Trophoblast cell (in vitro differentiated cells and primary cell): ENCODE data around the gene AIFM2.

Experiments used
- DNase-seq, 2 donors: peaks; one replicate each; pipeline ENCODE4 v3.0.0-alpha.2; 2016
- H2AFZ ChIP-seq: 2 replicates; pipeline ENCODE4 v1.6.1; 2013; ENCODE audit warnings: low read length, moderate library complexity, mild to moderate bottlenecking; ENCODE audit not compliant: insufficient read depth, poor library complexity
- H2AK5ac ChIP-seq: 2 replicates; pipeline ENCODE4 v1.6.1; 2013; ENCODE audit warnings: mild to moderate bottlenecking, low read length
- H2BK120ac ChIP-seq: 2 replicates; pipeline ENCODE4 v1.6.1; 2013; ENCODE audit warnings: low read length, mild to moderate bottlenecking, moderate library complexity; ENCODE audit not compliant: insufficient read depth, poor library complexity
- H2BK12ac ChIP-seq: 2 replicates; pipeline ENCODE4 v1.6.1; 2013; ENCODE audit warnings: mild to moderate bottlenecking, low read length, moderate library complexity
- H2BK5ac ChIP-seq: 2 replicates; pipeline ENCODE4 v1.6.1; 2013; ENCODE audit warnings: low read length, low read depth, moderate library complexity, mild to moderate bottlenecking; ENCODE audit not compliant: poor library complexity
- H3K14ac ChIP-seq: 2 replicates; pipeline ENCODE4 v1.6.1; 2013; ENCODE audit warnings: mild to moderate bottlenecking, low read length
- H3K18ac ChIP-seq: 2 replicates; pipeline ENCODE4 v1.6.1; 2013; ENCODE audit warnings: mild to moderate bottlenecking, low read length
- H3K23ac ChIP-seq: 2 replicates; pipeline ENCODE4 v1.6.1; 2013; ENCODE audit warnings: low read length
- H3K27ac ChIP-seq: 2 replicates; pipeline ENCODE4 v1.5.1; 2013; ENCODE audit warnings: low read depth, mild to moderate bottlenecking, inconsistent platforms, low read length, moderate library complexity
- H3K27me3 ChIP-seq: 2 replicates; pipeline ENCODE4 v1.6.1; 2013; ENCODE audit warnings: inconsistent platforms, mild to moderate bottlenecking, low read length, moderate library complexity; ENCODE audit not compliant: insufficient read depth
- H3K36me3 ChIP-seq, 2 experiments: 1 replicate in 1 of 2; 2 replicates in 1 of 2; pipeline ENCODE4 v1.6.1; 2013; ENCODE audit warnings: low read length in 2 of 2, mild to moderate bottlenecking in 2 of 2, moderate library complexity in 1 of 2; ENCODE audit not compliant: insufficient read depth in 2 of 2, control insufficient read depth in 1 of 2
- H3K4ac ChIP-seq: 2 replicates; pipeline ENCODE4 v1.6.1; 2013; ENCODE audit warnings: low read depth, mild to moderate bottlenecking, low read length, moderate library complexity
- H3K4me1 ChIP-seq, 2 experiments: 1 replicate in 1 of 2; 2 replicates in 1 of 2; pipeline ENCODE4 v1.6.1; 2013; ENCODE audit warnings: low read length in 2 of 2, mild to moderate bottlenecking in 2 of 2, moderate library complexity in 1 of 2; ENCODE audit not compliant: insufficient read depth in 2 of 2, control insufficient read depth in 1 of 2
- H3K4me2 ChIP-seq: 2 replicates; pipeline ENCODE4 v1.6.1; 2013; ENCODE audit warnings: inconsistent platforms, mild to moderate bottlenecking, low read length, moderate library complexity
- H3K4me3 ChIP-seq: 2 replicates; pipeline ENCODE4 v1.5.1; 2013; ENCODE audit warnings: mild to moderate bottlenecking, low read depth, low read length, inconsistent platforms
- H3K79me1 ChIP-seq: one replicate; pipeline ENCODE4 v1.6.1; 2013; ENCODE audit warnings: low read length
- H3K79me2 ChIP-seq: 2 replicates; pipeline ENCODE4 v1.6.1; 2013; ENCODE audit warnings: low read length, mild to moderate bottlenecking; ENCODE audit not compliant: control insufficient read depth, insufficient read depth, poor library complexity
- H3K9ac ChIP-seq: 2 replicates; pipeline ENCODE4 v1.6.1; 2013; ENCODE audit warnings: mild to moderate bottlenecking, low read length
- H3K9me3 ChIP-seq: 2 replicates; pipeline ENCODE4 v1.6.1; 2013; ENCODE audit warnings: low read depth, mild to moderate bottlenecking, control low read depth, inconsistent platforms, low read length; ENCODE audit not compliant: insufficient read depth
- H4K12ac ChIP-seq: 2 replicates; pipeline ENCODE4 v1.6.1; 2013; ENCODE audit warnings: low read depth, mild to moderate bottlenecking, low read length, moderate library complexity
- H4K8ac ChIP-seq: 2 replicates; pipeline ENCODE4 v1.6.1; 2013; ENCODE audit warnings: low read depth, mild to moderate bottlenecking, low read length, moderate library complexity
- H4K91ac ChIP-seq: one replicate; pipeline ENCODE4 v1.6.1; 2013; ENCODE audit warnings: low read depth, mild to moderate bottlenecking, low read length, moderate library complexity
- WGBS: extraction: QIAGEN DNeasy Blood & Tissue Kit; methylation state at CpG from one replicate; pipeline ENCODE4 v1.1.7; 2013; ENCODE audit warnings: missing lambda C conversion rate; ENCODE audit not compliant: insufficient read length, insufficient coverage; ENCODE audit errors: extremely low coverage; 5-methylcytosine and 5-hydroxymethylcytosine counted together

The AIFM2 gene

GRCh38 chr10:70122742-70123141, 9.9 kb downstream of the AIFM2 start:
- H3K4me3 ChIP-seq = no peak overlapping the region
- H2BK12ac ChIP-seq = no peak overlapping the region
- no peak overlapping the region for H3K4ac ChIP-seq
- peak in 1 of 2 donors; percentile 18 for DNase-seq
- H3K27ac ChIP-seq = no peak overlapping the region
- no peak overlapping the region for H3K4me2 ChIP-seq
- H3K23ac ChIP-seq = no peak overlapping the region
- H2AK5ac ChIP-seq = no peak overlapping the region
- H3K27me3 ChIP-seq = no peaks in the 10 kb centered on the region
- peaks cover 0 to 5% of the 10 kb centered on the region in 2 experiments for H3K4me1 ChIP-seq
- no peak overlapping the region for H2BK5ac ChIP-seq
- no peaks in the 10 kb centered on the region for H3K36me3 ChIP-seq
- peaks cover under 1% of the 10 kb centered on the region for H3K9me3 ChIP-seq
- no peak overlapping the region for H3K14ac ChIP-seq
- no peak overlapping the region for H4K8ac ChIP-seq
- H3K79me2 ChIP-seq = no peaks in the 10 kb centered on the region
- no peak overlapping the region for H3K18ac ChIP-seq
- H4K12ac ChIP-seq = no peak overlapping the region
- no peaks in the 10 kb centered on the region for H3K79me1 ChIP-seq
- H3K9ac ChIP-seq = no peak overlapping the region
- no peak overlapping the region for H2BK120ac ChIP-seq
- H2AFZ ChIP-seq = no peak overlapping the region
- no CpG with 5 or more reads among the region's 5 CpGs for WGBS
- H4K91ac ChIP-seq = no peak overlapping the region

- DNase-seq = no peak
- Histone ChIP-seq H4K91ac (no peak overlapping the region), H3K18ac (no peak overlapping the region), H3K14ac (no peak overlapping the region), H3K36me3 (no peaks in the 10 kb centered on the region), H4K8ac (no peak overlapping the region), H3K27ac (no peak overlapping the region), H3K79me1 (no peaks in the 10 kb centered on the region), H3K9me3 (peaks cover 3% of the 10 kb centered on the region), H2AK5ac (no peak overlapping the region), H3K23ac (no peak overlapping the region), H3K4me2 (no peak overlapping the region), H3K4ac (no peak overlapping the region), H2AFZ (no peak overlapping the region), H3K4me3 (no peak overlapping the region), H4K12ac (no peak overlapping the region), H2BK5ac (no peak overlapping the region), H2BK120ac (no peak overlapping the region), H3K79me2 (no peaks in the 10 kb centered on the region), H2BK12ac (no peak overlapping the region), H3K27me3 (no peaks in the 10 kb centered on the region), H3K9ac (no peak overlapping the region), H3K4me1 (peaks cover 0 to 5% of the 10 kb centered on the region in 2 experiments)
- no CpG with 5 or more reads among the region's 11 CpGs for WGBS
Observed at GRCh38 chr10:70121281-70121949, 11.2 kb downstream of the AIFM2 start.

- H3K4me3 ChIP-seq = no peak overlapping the region
- no peaks in the 10 kb centered on the region for H3K79me1 ChIP-seq
- H3K9ac ChIP-seq = no peak overlapping the region
- H3K14ac ChIP-seq = no peak overlapping the region
- H3K27me3 ChIP-seq = no peaks in the 10 kb centered on the region
- H2BK12ac ChIP-seq = no peak overlapping the region
- no peaks in the 10 kb centered on the region for H3K79me2 ChIP-seq
- peaks cover 0 to 5% of the 10 kb centered on the region in 2 experiments for H3K4me1 ChIP-seq
- H3K18ac ChIP-seq = no peak overlapping the region
- no peak overlapping the region for H3K4me2 ChIP-seq
- peaks cover 3% of the 10 kb centered on the region for H3K9me3 ChIP-seq
- no CpG with 5 or more reads among the region's 6 CpGs for WGBS
- no peak overlapping the region for H3K23ac ChIP-seq
- H3K4ac ChIP-seq = no peak overlapping the region
- no peak overlapping the region for H2AK5ac ChIP-seq
- H4K12ac ChIP-seq = no peak overlapping the region
- H3K36me3 ChIP-seq = no peaks in the 10 kb centered on the region
- no peak overlapping the region for H3K27ac ChIP-seq
- DNase-seq = peak in 1 of 2 donors; percentile 30
- H4K91ac ChIP-seq = no peak overlapping the region
- no peak overlapping the region for H2BK5ac ChIP-seq
- H4K8ac ChIP-seq = no peak overlapping the region
- no peak overlapping the region for H2AFZ ChIP-seq
- H2BK120ac ChIP-seq = no peak overlapping the region
Observed at GRCh38 chr10:70120417-70120816, 12.2 kb downstream of the AIFM2 start.

GRCh38 chr10:70119623-70120022, 13.0 kb downstream of the AIFM2 start:
- H3K4me2 ChIP-seq = no peak overlapping the region
- H3K9ac ChIP-seq = no peak overlapping the region
- no peak overlapping the region for H2AK5ac ChIP-seq
- H3K14ac ChIP-seq = no peak overlapping the region
- H3K27me3 ChIP-seq = no peaks in the 10 kb centered on the region
- no peak overlapping the region for H4K12ac ChIP-seq
- H2AFZ ChIP-seq = no peak overlapping the region
- no CpG with 5 or more reads among the region's 8 CpGs for WGBS
- no peak overlapping the region for H3K4me3 ChIP-seq
- H3K36me3 ChIP-seq = no peaks in the 10 kb centered on the region
- peaks cover 0 to 5% of the 10 kb centered on the region in 2 experiments for H3K4me1 ChIP-seq
- no peak overlapping the region for H2BK5ac ChIP-seq
- H3K23ac ChIP-seq = no peak overlapping the region
- H3K27ac ChIP-seq = no peak overlapping the region
- no peak overlapping the region for H4K91ac ChIP-seq
- no peak overlapping the region for H3K18ac ChIP-seq
- no peak overlapping the region for H4K8ac ChIP-seq
- DNase-seq = no peak
- no peak overlapping the region for H2BK12ac ChIP-seq
- H2BK120ac ChIP-seq = no peak overlapping the region
- H3K9me3 ChIP-seq = peaks cover 3% of the 10 kb centered on the region
- H3K79me2 ChIP-seq = no peaks in the 10 kb centered on the region
- H3K4ac ChIP-seq = no peak overlapping the region
- H3K79me1 ChIP-seq = no peaks in the 10 kb centered on the region
